Measurements from ENCODE around the gene ZNF148.
"Not testable (repeated sequence)": the region's sequence is repeated elsewhere in the genome, so short reads cannot be mapped to it uniquely, and the experiment has no call there.

ZNF148 gene

GRCh38 chr3:125410922-125411321 is 35.8 kb upstream of the ZNF148 start:
- no peak overlapping the region for H3K27ac ChIP-seq
- no peak overlapping the region for H2AFZ ChIP-seq (ENCODE audit: low read depth)
- TF ChIP-seq CTCF (conservative IDR thresholded peaks at IDR 0.05; ENCODE audit: low read depth, low read length), result no peak
- H3K9ac ChIP-seq, result no peak overlapping the region
- H4K20me1 ChIP-seq (ENCODE audit: insufficient read depth), result no peaks in the 10 kb centered on the region
- H3K79me2 ChIP-seq (ENCODE audit: insufficient read depth, low read depth), result no peaks in the 10 kb centered on the region
- no peaks in the 10 kb centered on the region for H3K36me3 ChIP-seq (ENCODE audit: insufficient read depth)
- H3K4me3 ChIP-seq (IDR thresholded peaks at IDR 0.05; ENCODE audit: insufficient read depth, low read depth, low read length), result no peak overlapping the region
- H3K4me1 ChIP-seq (ENCODE audit: low read depth, poor library complexity, severe bottlenecking), result no peaks in the 10 kb centered on the region
- H3K27me3 ChIP-seq (ENCODE audit: insufficient read depth, low read depth), result no peaks in the 10 kb centered on the region
- H3K4me2 ChIP-seq, result no peak overlapping the region

- Histone ChIP-seq H3K4me3 (IDR thresholded peaks at IDR 0.05; ENCODE audit: insufficient read depth, low read depth, low read length) (no peak overlapping the region), H3K79me2 (ENCODE audit: insufficient read depth, low read depth) (no peaks in the 10 kb centered on the region), H3K4me1 (ENCODE audit: low read depth, poor library complexity, severe bottlenecking) (no peaks in the 10 kb centered on the region), H3K4me2 (no peak overlapping the region), H3K9ac (no peak overlapping the region), H3K27me3 (ENCODE audit: insufficient read depth, low read depth) (no peaks in the 10 kb centered on the region), H4K20me1 (ENCODE audit: insufficient read depth) (no peaks in the 10 kb centered on the region), H3K36me3 (ENCODE audit: insufficient read depth) (no peaks in the 10 kb centered on the region), H2AFZ (ENCODE audit: low read depth) (no peak overlapping the region), H3K27ac (no peak overlapping the region)
- no peak for TF ChIP-seq CTCF (conservative IDR thresholded peaks at IDR 0.05; ENCODE audit: low read depth, low read length)
Measured at GRCh38 chr3:125406070-125406469, 30.9 kb upstream of the ZNF148 start.

- H4K20me1 ChIP-seq (ENCODE audit: insufficient read depth); H2AFZ ChIP-seq (ENCODE audit: low read depth); H3K4me2 ChIP-seq; H3K4me1 ChIP-seq (ENCODE audit: low read depth, poor library complexity, severe bottlenecking); H3K79me2 ChIP-seq (ENCODE audit: insufficient read depth, low read depth); H3K36me3 ChIP-seq (ENCODE audit: insufficient read depth); H3K9ac ChIP-seq; H3K27me3 ChIP-seq (ENCODE audit: insufficient read depth, low read depth); H3K4me3 ChIP-seq (IDR thresholded peaks at IDR 0.05; ENCODE audit: insufficient read depth, low read depth, low read length); H3K27ac ChIP-seq: not testable (repeated sequence)
Measured at GRCh38 chr3:125405515-125405914, 30.4 kb upstream of the ZNF148 start.

- no peak overlapping the region for H3K9ac ChIP-seq
- no peaks in the 10 kb centered on the region for H3K27me3 ChIP-seq (ENCODE audit: insufficient read depth, low read depth)
- H3K4me2 ChIP-seq, result no peak overlapping the region
- H3K4me3 ChIP-seq (IDR thresholded peaks at IDR 0.05; ENCODE audit: insufficient read depth, low read depth, low read length), result no peak overlapping the region
- H3K36me3 ChIP-seq (ENCODE audit: insufficient read depth), result no peaks in the 10 kb centered on the region
- no peaks in the 10 kb centered on the region for H4K20me1 ChIP-seq (ENCODE audit: insufficient read depth)
- no peak overlapping the region for H3K27ac ChIP-seq
- H3K4me1 ChIP-seq (ENCODE audit: low read depth, poor library complexity, severe bottlenecking), result no peaks in the 10 kb centered on the region
- H2AFZ ChIP-seq (ENCODE audit: low read depth), result no peak overlapping the region
- TF ChIP-seq CTCF (conservative IDR thresholded peaks at IDR 0.05; ENCODE audit: low read depth, low read length), result no peak
- H3K79me2 ChIP-seq (ENCODE audit: insufficient read depth, low read depth), result no peaks in the 10 kb centered on the region
Measured at GRCh38 chr3:125403789-125404188, 28.7 kb upstream of the ZNF148 start.

- Histone ChIP-seq H3K27me3 (ENCODE audit: insufficient read depth, low read depth) (no peaks in the 10 kb centered on the region), H3K79me2 (ENCODE audit: insufficient read depth, low read depth) (no peaks in the 10 kb centered on the region), H3K4me3 (IDR thresholded peaks at IDR 0.05; ENCODE audit: insufficient read depth, low read depth, low read length) (no peak overlapping the region), H3K9ac (no peak overlapping the region), H3K4me1 (ENCODE audit: low read depth, poor library complexity, severe bottlenecking) (no peaks in the 10 kb centered on the region), H3K36me3 (ENCODE audit: insufficient read depth) (no peaks in the 10 kb centered on the region), H3K4me2 (no peak overlapping the region), H3K27ac (no peak overlapping the region), H2AFZ (ENCODE audit: low read depth) (no peak overlapping the region), H4K20me1 (ENCODE audit: insufficient read depth) (no peaks in the 10 kb centered on the region)
- TF ChIP-seq CTCF (conservative IDR thresholded peaks at IDR 0.05; ENCODE audit: low read depth, low read length), result no peak
Measured at GRCh38 chr3:125402639-125403038, 27.5 kb upstream of the ZNF148 start.

Data from KMS-11 (cell line).